Activated CD4-positive, alpha-beta T cell treated with anti-CD3 and anti-CD28 coated beads for 36 hours (primary cell): Measurements from ENCODE around the gene PIP4K2A. TPM values are rescaled to one million over a fixed set of nuclear protein-coding genes. Genes with fewer than 3 reads are reported as not detected.

Experiments used
- ATAC-seq: fragments of 200-7000 bp; cut with Tn5 transposase; one replicate; pipeline ENCODE4 v1.10.0; 2021; ENCODE audit warnings: mild to moderate bottlenecking, moderate library complexity
- CTCF ChIA-PET: fragments of 350-600 bp; sonication (Branson Sonifier 250); formaldehyde crosslinking; loops from one replicate; lab custom pipeline; 2021; ENCODE audit warnings: antibody characterized with exemption; lab: Charles Lee
- POLR2A ChIA-PET: fragments of 350-600 bp; sonication (Branson Sonifier 250); formaldehyde crosslinking; loops from one replicate; lab custom pipeline; 2021; ENCODE audit warnings: antibody characterized with exemption, inconsistent platforms; lab: Charles Lee
- DNase-seq: peaks from one replicate; pipeline ENCODE4 v3.0.0-alpha.2; 2020
- H3K27ac Mint-ChIP-seq: one replicate; pipeline ENCODE4 v1.8.0; 2021; ENCODE audit warnings: mixed read lengths
- H3K27me3 Mint-ChIP-seq: one replicate; pipeline ENCODE4 v1.8.0; 2021; ENCODE audit warnings: mixed read lengths
- H3K36me3 Mint-ChIP-seq: one replicate; pipeline ENCODE4 v1.8.0; 2021; ENCODE audit warnings: low read depth, mixed read lengths
- H3K4me1 Mint-ChIP-seq: one replicate; pipeline ENCODE4 v1.8.0; 2021; ENCODE audit warnings: mixed read lengths
- H3K4me3 Mint-ChIP-seq: one replicate; pipeline ENCODE4 v1.8.0; 2021; ENCODE audit warnings: mild to moderate bottlenecking, moderate library complexity, mixed read lengths
- H3K9me3 Mint-ChIP-seq: one replicate; pipeline ENCODE4 v1.8.0; 2021; ENCODE audit warnings: low read depth, mixed read lengths
- intact Hi-C, 2 experiments: fragments of 100-400 bp; cut with DNase I in 1 of 2; cut with micrococcal nuclease in 1 of 2; formaldehyde crosslinking; loops; one replicate each; pipeline versions ENCODE4 v1.14.2 to v1.15.1; 2022 to 2024; cut with DNase I, micrococcal nuclease
- total RNA-seq, 2 experiments: library from RNA; stranded (reverse); gene quantifications; one replicate each; pipeline ENCODE4 v1.2.3, GENCODE V29; 2021

Gene PIP4K2A
- total RNA-seq, 2 experiments from 2014 or later, result 105 to 108 TPM

- DNase-seq, result peak; percentile 57
- peak; percentile 45 for ATAC-seq
- ChIA-PET CTCF (interaction anchor here (0.9 to 1.9 kb wide), 4 partner anchors 11 to 41 kb away, joined by 3 to 6 read pairs (median 4); no protein-coding TSS in a partner anchor), POLR2A (interaction anchor here (1.3 kb wide), 1 partner anchor 11 kb away, joined by 4 read pairs; no protein-coding TSS in a partner anchor)
- intact Hi-C loops, result no loop called here
- Mint-ChIP-seq H3K36me3 (peaks cover 11% of the 10 kb centered on the region), H3K4me1 (peaks cover 98% of the 10 kb centered on the region), H3K27ac (peak overlapping the region; percentile 80), H3K27me3 (no peaks in the 10 kb centered on the region), H3K9me3 (no peaks in the 10 kb centered on the region), H3K4me3 (peak overlapping the region; percentile 47)
Measured at GRCh38 chr10:22615819-22616499, 98.4 kb downstream of the PIP4K2A start.

- POLR2A ChIA-PET, result no interaction called here
- ATAC-seq (no peak), DNase-seq (no peak)
- intact Hi-C loops, result no loop called here
- no peak overlapping the region for H3K4me3 Mint-ChIP-seq
- H3K36me3 Mint-ChIP-seq, result peaks cover 16% of the 10 kb centered on the region
- no peaks in the 10 kb centered on the region for H3K27me3 Mint-ChIP-seq
- H3K27ac Mint-ChIP-seq, result peak overlapping the region; percentile 80
- H3K4me1 Mint-ChIP-seq, result peaks cover 98% of the 10 kb centered on the region
- CTCF ChIA-PET, result interaction anchor here (0.9 to 1.9 kb wide), 5 partner anchors 9 to 374 kb away, joined by 3 to 8 read pairs (median 3); no protein-coding TSS in a partner anchor
- H3K9me3 Mint-ChIP-seq, result peaks cover 2% of the 10 kb centered on the region
Measured at GRCh38 chr10:22615101-22615500, 99.3 kb downstream of the PIP4K2A start.

GRCh38 chr10:22613011-22613410 lies 101.4 kb downstream of the PIP4K2A start:
- ChIA-PET CTCF (interaction anchor here (0.7 to 3.8 kb wide), 3 partner anchors 13 to 103 kb away, joined by 3 to 13 read pairs (median 6); no protein-coding TSS in a partner anchor), POLR2A (interaction anchor here (1.1 to 1.3 kb wide), 2 partner anchors 9 to 17 kb away, joined by 3 to 15 read pairs; no protein-coding TSS in a partner anchor)
- intact Hi-C loops, result loop anchor here (2.0 to 5.0 kb wide), 3 partner anchors 18 to 484 kb away; partner anchors contain the start of gene MSRB2 (in 1 of the 2)
- Mint-ChIP-seq H3K27me3 (no peaks in the 10 kb centered on the region), H3K36me3 (peaks cover 26% of the 10 kb centered on the region), H3K27ac (peak overlapping the region; percentile 76), H3K4me1 (peaks cover 92% of the 10 kb centered on the region), H3K4me3 (peak overlapping the region; percentile 65), H3K9me3 (peaks cover 2% of the 10 kb centered on the region)
- ATAC-seq (no peak), DNase-seq (no peak)

GRCh38 chr10:22612318-22612717 lies 102.1 kb downstream of the PIP4K2A start:
- POLR2A ChIA-PET, result interaction anchor here (0.8 to 1.6 kb wide), 5 partner anchors 8 to 98 kb away, joined by 3 to 15 read pairs (median 3); no protein-coding TSS in a partner anchor
- DNase-seq, result peak; percentile 63
- Mint-ChIP-seq H3K27me3 (no peaks in the 10 kb centered on the region), H3K9me3 (peaks cover 2% of the 10 kb centered on the region), H3K27ac (peak overlapping the region; percentile 76), H3K4me1 (peaks cover 92% of the 10 kb centered on the region), H3K36me3 (peaks cover 29% of the 10 kb centered on the region), H3K4me3 (peak overlapping the region; percentile 65)
- intact Hi-C loops, result loop anchor here (1.0 to 5.0 kb wide), 4 partner anchors 18 to 485 kb away; partner anchors contain the start of genes MSRB2 (in 1 of the 2) and PIP4K2A (in 1 of the 2)
- ATAC-seq, result peak; percentile 38
- CTCF ChIA-PET, result interaction anchor here (0.8 to 3.8 kb wide), 8 partner anchors 9 to 38 kb away, joined by 3 to 13 read pairs (median 4); no protein-coding TSS in a partner anchor

- Mint-ChIP-seq H3K27me3 (no peaks in the 10 kb centered on the region), H3K4me3 (peak overlapping the region; percentile 65), H3K9me3 (peaks cover 2% of the 10 kb centered on the region), H3K4me1 (peaks cover 92% of the 10 kb centered on the region), H3K27ac (peak overlapping the region; percentile 76), H3K36me3 (peaks cover 34% of the 10 kb centered on the region)
- POLR2A ChIA-PET, result interaction anchor here (0.8 to 1.6 kb wide), 5 partner anchors 7 to 99 kb away, joined by 3 to 15 read pairs (median 3); no protein-coding TSS in a partner anchor
- intact Hi-C loops, result loop anchor here (1.0 to 5.0 kb wide), 7 partner anchors 13 to 486 kb away; partner anchors contain the start of genes MSRB2 (in 1 of the 2) and PIP4K2A (in 1 of the 2)
- peak; percentile 73 for DNase-seq
- ATAC-seq, result peak; percentile 87
- CTCF ChIA-PET, result interaction anchor here (0.8 to 3.8 kb wide), 10 partner anchors 8 to 67 kb away, joined by 3 to 13 read pairs (median 4); no protein-coding TSS in a partner anchor
Measured at GRCh38 chr10:22611425-22612115, 102.8 kb downstream of the PIP4K2A start.

GRCh38 chr10:22610610-22611009 lies 103.8 kb downstream of the PIP4K2A start:
- Mint-ChIP-seq H3K9me3 (peaks cover 2% of the 10 kb centered on the region), H3K27ac (peak overlapping the region; percentile 85), H3K4me3 (peak overlapping the region; percentile 65), H3K27me3 (no peaks in the 10 kb centered on the region), H3K36me3 (peaks cover 41% of the 10 kb centered on the region), H3K4me1 (peaks cover 90% of the 10 kb centered on the region)
- intact Hi-C loops, result loop anchor here (1.0 to 5.0 kb wide), 5 partner anchors 14 to 487 kb away; partner anchors contain the start of gene MSRB2 (in 1 of the 2)
- DNase-seq, result no peak
- POLR2A ChIA-PET, result interaction anchor here (0.7 kb wide), 1 partner anchor 46 kb away, joined by 4 read pairs; no protein-coding TSS in a partner anchor
- CTCF ChIA-PET, result interaction anchor here (1.0 to 3.8 kb wide), 7 partner anchors 11 to 379 kb away, joined by 3 to 13 read pairs (median 4); no protein-coding TSS in a partner anchor
- no peak for ATAC-seq

- intact Hi-C loops, result loop anchor here (2.0 to 10.0 kb wide), 5 partner anchors 15 to 1085 kb away; partner anchors contain the start of genes MSRB2 (in 1 of the 2) and SKIDA1 (in 1 of the 2)
- Mint-ChIP-seq H3K27me3 (no peaks in the 10 kb centered on the region), H3K4me1 (peaks cover 90% of the 10 kb centered on the region), H3K4me3 (no peak overlapping the region), H3K27ac (peak overlapping the region; percentile 85), H3K36me3 (peaks cover 44% of the 10 kb centered on the region), H3K9me3 (peaks cover 2% of the 10 kb centered on the region)
- ChIA-PET POLR2A (no interaction called here), CTCF (interaction anchor here (1.0 to 3.8 kb wide), 6 partner anchors 13 to 380 kb away, joined by 3 to 13 read pairs (median 4); no protein-coding TSS in a partner anchor)
- ATAC-seq (no peak), DNase-seq (no peak)
Measured at GRCh38 chr10:22609719-22610465, 104.5 kb downstream of the PIP4K2A start.

- CTCF ChIA-PET, result interaction anchor here (1.0 to 2.9 kb wide), 2 partner anchors 35 to 38 kb away, joined by 4 to 12 read pairs; no protein-coding TSS in a partner anchor
- H3K36me3 Mint-ChIP-seq, result peaks cover 44% of the 10 kb centered on the region
Measured at GRCh38 chr10:22609251-22609650, 105.1 kb downstream of the PIP4K2A start.

GRCh38 chr10:22607261-22607660 lies 107.1 kb downstream of the PIP4K2A start:
- intact Hi-C loops, result loop anchor here in 1 of 2 experiments (10.0 kb wide), 1 partner anchor 1082 kb away; the partner anchor contains the start of gene SKIDA1
- no peak overlapping the region for H3K4me3 Mint-ChIP-seq

More at GRCh38 chr10:22609251-22609650, 105.1 kb downstream of the PIP4K2A start:
- Mint-ChIP-seq H3K27ac (peak overlapping the region; percentile 30), H3K4me3 (no peak overlapping the region), H3K4me1 (peaks cover 90% of the 10 kb centered on the region), H3K27me3 (no peaks in the 10 kb centered on the region), H3K9me3 (peaks cover 2% of the 10 kb centered on the region)
- intact Hi-C loops, result loop anchor here in 1 of 2 experiments (10.0 kb wide), 1 partner anchor 1084 kb away; the partner anchor contains the start of gene SKIDA1
- no peak for ATAC-seq
- POLR2A ChIA-PET, result no interaction called here
- DNase-seq, result no peak

More at GRCh38 chr10:22607261-22607660, 107.1 kb downstream of the PIP4K2A start:
- DNase-seq (no peak), ATAC-seq (no peak)
- Mint-ChIP-seq H3K36me3 (peaks cover 47% of the 10 kb centered on the region), H3K4me1 (peaks cover 84% of the 10 kb centered on the region), H3K27me3 (no peaks in the 10 kb centered on the region), H3K27ac (peak overlapping the region; percentile 79), H3K9me3 (peaks cover 2% of the 10 kb centered on the region)
- POLR2A ChIA-PET, result no interaction called here
- CTCF ChIA-PET, result interaction anchor here (1.2 kb wide), 1 partner anchor 15 kb away, joined by 4 read pairs; no protein-coding TSS in a partner anchor
